GDM1 (cell line): ENCODE data around the gene MYOM1.
A peak's percentile ranks its signal among the peaks of the same experiment; 100 is the strongest.

Experiments used
- DNase-seq: peaks from one replicate; lab custom pipeline; 2025; lab: John Stamatoyannopoulos, UW

MYOM1 gene

GRCh38 chr18:3219631-3220335 lies at the start of gene MYOM1:
MYOM1 (minus strand) TSS chr18:3219968; CDS start chr18:3215223, 4,745 bp downstream.
- no peak for DNase-seq

DNA sequence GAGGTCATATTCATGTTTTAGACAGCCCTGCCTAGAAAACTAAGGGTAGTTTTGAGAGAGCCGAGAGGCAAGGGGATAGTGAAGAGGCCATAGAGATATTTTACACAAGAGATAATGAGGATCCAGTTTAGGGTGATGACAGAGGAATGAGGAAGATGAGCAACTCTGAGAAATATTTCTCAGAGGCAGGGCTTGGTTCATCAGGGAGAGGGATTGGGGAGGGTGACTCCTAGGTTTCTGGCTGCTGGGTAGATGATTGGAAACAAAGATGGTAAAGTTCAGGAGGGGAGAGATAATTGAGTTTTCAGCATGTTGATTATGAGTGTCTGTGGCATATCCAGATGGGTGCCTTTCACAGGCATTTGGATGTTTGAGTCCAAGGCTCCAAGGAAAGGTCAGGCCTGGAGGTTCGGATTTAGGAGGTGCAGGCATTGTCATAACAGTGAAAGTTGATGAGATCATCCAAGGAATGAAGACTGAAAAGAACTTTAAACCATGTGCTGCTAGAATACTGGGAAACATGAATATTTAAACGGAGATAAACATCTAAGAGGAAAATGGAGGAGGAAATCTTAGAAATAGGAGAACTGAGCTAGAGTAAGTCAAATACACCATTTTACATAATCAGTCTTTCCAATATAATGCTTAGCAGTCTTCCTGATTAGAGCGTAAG lies 49.6 kb upstream of the MYOM1 start:
- DNase-seq: no peak

GRCh38 chr18:3268306-3268705 lies 48.5 kb upstream of the MYOM1 start:
- no peak for DNase-seq

DNA sequence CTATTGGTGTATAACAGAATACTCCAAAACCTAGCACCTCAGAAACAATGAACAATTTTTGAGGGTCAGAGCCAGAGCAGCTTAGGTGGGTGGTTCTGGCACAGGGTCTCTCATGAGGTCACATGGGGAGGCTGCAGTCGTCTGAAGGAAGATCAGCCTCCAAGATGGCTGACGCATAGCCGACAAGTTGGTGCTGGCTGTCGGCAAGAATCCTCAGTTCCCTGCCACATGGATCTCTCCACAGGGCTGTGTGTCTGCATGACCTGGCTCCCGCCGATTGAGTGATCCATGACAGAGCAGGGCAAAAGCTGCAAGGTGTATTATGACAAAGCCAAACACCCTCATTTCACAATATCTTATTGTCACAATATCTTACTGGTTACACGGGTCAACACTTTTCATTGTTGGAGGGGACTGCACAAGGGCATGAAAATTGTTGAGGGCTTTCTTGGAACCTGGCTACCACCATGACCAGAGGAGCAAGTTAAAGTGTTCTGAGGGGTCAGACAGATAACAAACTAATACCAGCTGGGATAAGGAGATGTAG lies 46.4 kb upstream of the MYOM1 start:
- no peak for DNase-seq

DNA sequence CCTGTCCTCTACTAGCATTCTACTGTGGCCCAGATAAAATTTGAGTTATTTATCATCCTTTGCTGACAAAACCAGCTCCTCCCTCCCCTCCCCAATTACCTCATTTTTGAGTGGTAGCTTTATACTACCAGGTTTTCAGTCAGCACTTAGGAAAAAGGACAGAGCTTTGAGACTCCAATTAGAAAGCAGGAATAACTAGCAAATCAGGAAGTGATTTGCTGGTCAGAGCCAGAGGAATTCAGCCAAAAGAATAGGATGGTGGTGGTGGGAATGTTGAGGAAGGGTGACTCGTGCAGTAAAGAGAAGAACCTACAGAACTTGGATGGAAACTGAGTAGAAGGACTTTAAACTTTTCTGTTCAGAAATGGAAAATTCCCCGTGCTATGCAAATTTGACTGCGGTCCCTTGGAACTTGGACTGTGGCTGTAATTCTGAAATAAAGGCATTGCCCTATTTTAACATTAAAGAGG lies 45.8 kb upstream of the MYOM1 start:
- DNase-seq: no peak

- DNase-seq: no peak
Measured at GRCh38 chr18:3264362-3264761, 44.6 kb upstream of the MYOM1 start.

DNA sequence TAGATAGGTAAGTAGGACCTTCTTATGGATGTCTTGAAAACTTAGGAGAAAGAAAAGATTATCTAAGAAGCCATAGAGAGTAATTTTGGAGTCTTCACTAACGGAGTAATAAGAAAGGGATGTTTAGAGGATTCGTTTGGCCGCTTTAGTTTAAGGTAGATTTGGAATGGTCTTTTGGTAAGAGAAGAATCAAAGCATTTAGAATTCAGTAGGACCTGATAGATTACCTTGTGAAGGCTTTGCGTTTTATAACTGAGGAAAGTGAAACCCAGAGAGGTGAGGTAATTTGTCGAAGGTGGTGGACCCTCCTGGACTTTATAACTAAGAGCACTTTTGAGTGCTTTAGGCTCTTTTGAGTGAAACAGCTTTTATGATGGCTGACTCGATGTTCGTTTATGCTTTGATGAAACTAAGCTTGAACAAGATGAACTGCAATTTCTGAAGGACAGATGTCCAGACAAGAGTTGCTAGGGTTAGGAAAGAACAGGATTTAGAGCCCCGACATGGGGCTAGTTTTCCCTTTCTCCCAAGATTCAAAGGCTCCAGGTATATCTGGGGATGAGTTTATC lies 43.4 kb upstream of the MYOM1 start:
- DNase-seq: no peak

DNA sequence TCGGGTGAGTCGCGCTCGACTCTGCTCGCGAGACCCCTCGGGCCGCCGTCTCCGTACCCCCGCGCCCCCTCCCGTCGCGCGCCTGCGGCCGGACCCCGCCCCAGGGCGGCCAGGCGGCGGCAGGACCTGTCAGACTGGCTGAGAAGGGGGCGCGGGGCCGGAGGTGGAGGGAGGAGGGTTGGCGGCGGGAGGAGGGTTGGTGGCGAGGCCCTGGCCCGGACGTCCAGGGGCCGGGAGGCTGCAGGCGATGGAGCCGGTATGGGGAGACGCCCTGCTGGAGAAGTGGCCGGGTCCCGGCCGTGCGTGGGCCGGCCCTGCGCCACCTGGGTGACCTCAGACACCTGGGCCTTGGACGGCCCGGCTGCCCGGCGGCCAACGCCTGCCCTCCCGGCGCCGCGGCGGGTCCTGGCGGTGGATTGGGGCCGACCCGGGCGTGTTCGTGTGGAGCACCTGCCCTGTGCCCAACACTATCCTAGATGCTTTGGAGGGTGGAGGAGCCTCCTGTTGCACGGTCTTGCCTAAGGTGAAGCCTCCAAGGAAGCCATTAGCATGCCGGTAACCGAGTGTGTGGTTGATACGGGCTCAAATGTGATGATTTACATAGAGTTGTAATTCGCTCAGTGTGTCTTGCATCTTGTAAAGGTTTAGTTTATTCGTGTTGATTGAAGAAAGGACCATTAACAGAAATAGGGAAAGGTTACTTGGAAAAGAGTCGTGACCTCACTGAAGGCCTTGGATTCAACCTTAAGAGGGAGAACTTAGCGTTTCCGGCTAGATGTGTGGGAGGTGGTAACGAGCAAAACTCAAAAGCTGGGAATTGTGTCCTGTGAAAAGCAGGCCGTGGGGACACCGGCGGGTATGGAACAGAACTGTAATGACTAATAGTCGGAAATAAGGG lies 42.7 kb upstream of the MYOM1 start:
- DNase-seq: no peak

DNA sequence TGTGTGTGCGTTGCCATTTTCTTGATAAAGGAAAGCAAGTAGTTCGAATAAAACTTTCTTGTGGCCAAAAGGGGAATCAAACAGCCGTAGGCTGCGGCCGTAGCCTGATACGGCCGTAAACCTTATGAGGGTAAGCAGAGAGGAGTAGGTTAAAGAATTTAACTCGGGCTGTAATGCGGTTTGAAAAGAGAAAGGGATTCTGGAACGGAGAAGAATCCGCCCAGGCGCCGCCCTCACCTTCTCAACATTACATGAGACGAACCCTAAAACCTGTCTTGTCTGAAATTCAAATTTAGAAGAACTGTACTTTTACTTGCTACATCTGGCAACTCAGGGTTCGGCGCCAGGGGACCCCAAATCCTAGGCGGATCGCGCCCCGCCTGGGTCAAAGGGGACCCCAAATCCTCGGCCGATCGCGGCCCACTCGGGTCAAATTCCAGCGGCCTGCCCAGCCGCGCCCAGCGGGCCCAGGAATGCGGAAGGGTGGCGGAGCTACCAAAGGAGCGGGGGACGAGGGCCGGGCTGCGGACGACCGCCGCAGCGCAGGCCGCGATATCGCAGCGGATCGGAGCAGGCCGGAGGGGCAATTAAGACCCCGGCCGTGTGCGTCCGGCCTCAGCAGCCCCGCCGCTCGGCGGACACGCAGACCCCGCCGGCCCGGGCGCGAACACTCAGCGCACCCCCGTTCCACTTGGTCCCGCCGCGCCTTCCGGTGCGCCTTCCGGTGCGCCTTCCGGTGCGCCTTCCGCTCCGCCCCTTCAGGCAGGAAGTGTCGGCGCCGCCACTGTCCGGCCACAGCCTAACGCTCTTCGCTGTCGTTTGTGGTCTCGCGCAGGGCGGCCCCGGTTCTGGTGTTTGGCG lies 41.8 kb upstream of the MYOM1 start, which contains the start of gene MYL12B:
Gene MYL12B (plus strand): TSS at position 761 of the 861 bp plus-strand sequence. CDS start 10,766 bp downstream, outside the sequence.
- DNase-seq: peak; percentile 86

GRCh38 chr18:3260995-3261372 lies 41.2 kb upstream of the MYOM1 start:
- no peak for DNase-seq

DNA sequence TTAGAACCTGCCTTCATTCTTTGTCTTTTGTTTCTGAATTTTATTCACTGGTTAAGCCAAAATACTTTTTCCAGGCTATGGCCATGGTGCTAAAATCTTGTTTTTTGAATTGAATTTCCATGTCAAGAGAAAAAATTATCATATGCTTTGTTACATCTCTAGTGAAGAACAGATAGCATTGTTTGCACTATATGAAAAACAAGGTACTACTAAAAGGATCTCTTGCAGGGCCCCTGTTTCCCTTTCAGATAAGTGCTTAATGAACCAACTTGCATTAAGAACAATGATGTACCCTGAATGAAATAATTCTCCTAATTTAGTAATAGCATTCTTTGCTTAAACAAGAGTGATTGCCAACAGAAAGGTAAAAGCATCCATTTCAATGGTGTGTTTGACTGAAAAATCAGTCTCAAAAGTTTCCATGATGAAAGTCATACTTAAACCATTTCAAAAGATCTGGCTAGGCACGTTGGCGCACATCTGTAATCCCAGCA lies 37.9 kb upstream of the MYOM1 start:
- DNase-seq: no peak

GRCh38 chr18:3256693-3257626 lies 37.2 kb upstream of the MYOM1 start:
- DNase-seq: no peak

DNA sequence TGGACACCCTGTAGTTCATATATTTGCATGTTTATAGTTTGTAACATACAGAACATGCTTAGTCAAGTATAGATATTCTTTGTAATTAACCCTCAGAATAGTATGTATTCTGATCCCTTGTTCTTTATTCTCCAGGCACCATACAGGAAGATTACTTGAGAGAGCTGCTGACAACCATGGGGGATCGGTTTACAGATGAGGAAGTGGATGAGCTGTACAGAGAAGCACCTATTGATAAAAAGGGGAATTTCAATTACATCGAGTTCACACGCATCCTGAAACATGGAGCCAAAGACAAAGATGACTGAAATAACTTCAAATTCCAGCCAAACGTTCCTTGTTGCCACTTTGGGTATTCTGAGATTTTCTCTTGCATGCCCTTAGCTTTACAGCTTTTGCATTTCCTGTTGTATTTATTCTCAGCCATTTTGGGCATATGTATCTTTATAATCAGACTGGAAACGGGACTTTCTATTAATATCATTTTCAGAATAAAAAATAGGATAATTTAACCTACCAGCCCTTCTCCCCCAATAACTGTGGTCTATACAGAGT lies 35.9 kb upstream of the MYOM1 start:
- no peak for DNase-seq

DNA sequence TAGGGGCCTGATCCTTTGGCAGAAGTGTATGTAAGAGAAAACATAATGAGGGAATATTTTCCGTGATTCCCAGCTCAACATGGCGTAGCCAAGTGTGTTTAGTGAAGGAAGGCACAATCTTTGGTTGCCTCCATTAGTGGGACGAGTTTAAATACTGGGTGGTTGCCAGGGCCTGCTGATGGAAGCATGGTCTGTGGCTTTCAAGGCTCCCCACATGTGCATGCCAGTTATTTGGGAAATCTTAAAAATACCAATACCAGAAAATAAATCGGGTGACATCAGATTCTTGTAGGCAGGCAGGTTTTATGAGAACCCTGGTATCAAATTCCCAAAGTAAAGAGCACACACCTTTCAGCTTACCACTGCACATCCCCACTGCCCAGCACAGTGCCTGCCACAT lies 35.0 kb upstream of the MYOM1 start:
- DNase-seq: no peak

DNA sequence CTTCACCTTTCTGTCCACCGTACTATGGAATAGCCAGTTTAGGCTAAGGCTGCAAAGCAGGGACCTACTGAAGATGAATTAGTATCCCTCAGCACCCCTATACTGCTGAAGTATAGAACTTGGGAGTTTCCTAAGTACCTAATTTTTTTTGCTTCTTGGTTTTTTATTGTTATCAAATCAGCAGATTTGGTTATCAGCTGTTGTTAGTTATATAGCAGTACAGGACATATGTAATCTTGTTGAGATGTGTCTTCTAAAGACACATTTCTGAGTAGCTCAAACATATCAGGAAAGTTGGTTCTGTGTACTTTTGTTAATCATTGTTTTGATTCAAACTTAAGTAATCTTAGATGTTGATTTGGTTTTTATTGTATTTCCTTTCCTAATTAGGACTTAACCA lies 33.1 kb upstream of the MYOM1 start:
- no peak for DNase-seq

GRCh38 chr18:3251963-3252277 lies 32.2 kb upstream of the MYOM1 start:
- no peak for DNase-seq

- no peak for DNase-seq
Measured at GRCh38 chr18:3251249-3251962, 31.6 kb upstream of the MYOM1 start.

DNA sequence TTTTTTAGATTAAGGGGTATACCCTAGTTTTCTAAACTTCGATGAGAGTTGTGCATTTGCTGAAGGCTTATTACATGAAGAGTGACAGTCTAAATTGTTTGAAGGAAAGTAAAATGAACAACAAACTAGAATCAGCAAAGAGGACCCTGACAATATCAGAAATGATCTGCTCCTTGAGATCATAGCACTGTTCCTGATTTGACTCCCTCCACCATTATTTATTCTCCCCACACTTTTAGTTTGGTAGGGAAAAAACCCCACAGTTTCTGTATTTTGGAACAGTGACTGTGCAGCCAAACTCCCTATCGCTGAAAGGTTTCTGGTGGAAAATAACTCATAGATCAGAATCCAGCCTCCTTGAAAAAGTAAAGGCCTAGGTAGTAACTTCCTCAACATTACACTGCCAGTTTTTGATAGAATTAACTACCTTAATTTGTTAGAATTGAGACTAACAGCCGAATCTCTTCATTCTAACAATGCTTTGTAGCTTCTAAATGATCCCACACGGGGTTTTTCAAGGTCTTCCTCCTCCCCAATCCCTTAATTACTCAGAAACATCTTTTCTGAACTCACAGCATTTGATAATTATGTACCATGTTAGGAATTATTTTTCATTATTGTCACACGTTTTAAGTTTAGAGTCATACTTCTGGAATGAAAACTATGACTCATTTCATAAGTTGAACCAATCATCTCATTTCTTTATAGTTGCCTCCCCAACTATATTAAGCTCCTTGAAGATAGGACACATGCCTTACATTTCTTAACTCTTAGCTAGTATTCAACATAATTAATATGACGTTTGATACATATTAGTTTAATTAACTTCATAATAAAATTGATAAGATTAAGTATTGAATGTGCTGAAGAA lies 30.7 kb upstream of the MYOM1 start:
- DNase-seq: no peak
